Suprapubic skin (tissue), 4 donors: Measurements from ENCODE around the gene AVP. TPM values are rescaled to one million over a fixed set of nuclear protein-coding genes. Genes with fewer than 3 reads are reported as not detected.
"Not testable (repeated sequence)": the region's sequence is repeated elsewhere in the genome, so short reads cannot be mapped to it uniquely, and the experiment has no call there.

Source experiments
- DNase-seq, 2 donors: peaks; one replicate each; pipeline ENCODE4 v3.0.0-alpha.2; 2019; ENCODE audit warnings: low spot score in 2 of 2
- H3K27ac ChIP-seq: fragments of 200-600 bp; sonication (generic); one replicate; pipeline ENCODE4 v1.5.1; 2019
- H3K27me3 ChIP-seq: fragments of 200-600 bp; sonication (generic); one replicate; pipeline ENCODE4 v1.5.1; 2019
- H3K36me3 ChIP-seq: fragments of 200-600 bp; sonication (generic); one replicate; pipeline ENCODE4 v1.5.1; 2019
- H3K4me1 ChIP-seq: fragments of 200-600 bp; sonication (generic); one replicate; pipeline ENCODE4 v1.5.1; 2019
- H3K4me3 ChIP-seq: fragments of 200-600 bp; sonication (generic); one replicate; pipeline ENCODE4 v1.5.1; 2019; ENCODE audit warnings: mild to moderate bottlenecking
- H3K9me3 ChIP-seq: fragments of 200-600 bp; sonication (generic); one replicate; pipeline ENCODE4 v1.5.1; 2019
- CTCF ChIP-seq, 2 donors: fragments of 200-600 bp in 1 of 2; fragments of 450-650 bp in 1 of 2; sonication (generic) in 1 of 2; IDR thresholded peaks; one replicate each; pipeline ENCODE4 v1.5.1; 2016 to 2019; ENCODE audit warnings: antibody characterized with exemption in 2 of 2, mild to moderate bottlenecking in 1 of 2, moderate library complexity in 1 of 2
- EP300 ChIP-seq: sonication (generic); formaldehyde crosslinking; IDR thresholded peaks from one replicate; pipeline ENCODE4 v1.6.1; 2017; ENCODE audit warnings: antibody characterized with exemption
- POLR2A ChIP-seq, 2 donors: fragments of 450-650 bp; IDR thresholded peaks; one replicate each; pipeline ENCODE4 v1.6.1; 2017; ENCODE audit warnings: antibody characterized with exemption in 2 of 2, mild to moderate bottlenecking in 2 of 2, moderate library complexity in 2 of 2
- POLR2AphosphoS5 ChIP-seq, 3 donors: sonication (generic); formaldehyde crosslinking; IDR thresholded peaks; one replicate each; pipeline ENCODE4 v1.6.1; 2017; ENCODE audit warnings: antibody characterized with exemption in 3 of 3
- WGBS: methylation state at CpG from one replicate; pipeline ENCODE4 v1.1.5; 2018; 5-methylcytosine and 5-hydroxymethylcytosine counted together
- total RNA-seq, 4 donors: library from RNA; depleted of rRNA; stranded (reverse); fragments of >200 nt; gene quantifications; one replicate each; pipeline ENCODE4 v1.1.0, GENCODE V29; 2016

Gene AVP
- total RNA-seq, 4 donors from 2014 or later = not detected

DNA sequence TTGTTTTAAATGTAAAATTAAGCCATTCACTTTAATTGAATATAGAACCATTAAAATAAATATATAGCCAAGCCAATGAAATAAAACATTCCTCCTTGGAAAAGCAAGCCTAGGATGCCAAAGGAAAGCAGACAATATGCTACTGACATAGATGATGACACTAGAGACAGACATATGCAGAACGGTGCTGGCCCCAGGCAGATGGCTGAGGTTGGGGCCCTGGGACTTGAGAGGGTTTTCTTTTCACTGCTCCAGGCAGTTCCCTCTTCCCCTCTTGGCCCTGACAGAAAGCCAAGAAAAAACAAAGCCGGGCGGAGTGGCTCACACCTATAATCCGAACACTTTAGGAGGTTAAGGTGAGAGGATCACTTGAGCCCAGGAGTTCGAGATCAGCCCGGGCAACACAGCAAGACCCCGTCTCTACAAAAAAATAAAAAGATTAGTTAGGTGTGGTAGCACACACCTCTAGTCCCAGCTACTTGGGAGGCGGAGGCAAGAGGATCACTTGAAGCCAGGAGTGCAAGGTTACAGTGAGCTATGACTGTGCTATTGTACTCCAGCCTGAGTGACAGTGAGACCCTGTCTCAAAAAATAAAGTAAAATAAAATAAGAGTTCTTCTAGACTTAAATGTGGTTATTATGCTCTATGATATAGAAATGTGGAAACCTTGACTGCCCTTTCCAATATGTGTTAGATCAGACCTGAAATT is 43.9 kb upstream of the AVP start:
- H3K27me3 ChIP-seq = no peaks in the 10 kb centered on the region
- no peak for DNase-seq
- H3K36me3 ChIP-seq = peaks cover 8% of the 10 kb centered on the region
- TF ChIP-seq POLR2AphosphoS5 (IDR thresholded peaks at IDR 0.05) (no peak), POLR2A (IDR thresholded peaks at IDR 0.05) (no peak), EP300 (no peak), CTCF (IDR thresholded peaks at IDR 0.05) (no peak)
- WGBS = 71% methylated on average over 8 of the region's 8 CpGs
- H3K9me3 ChIP-seq = no peaks in the 10 kb centered on the region
- H3K4me3 ChIP-seq = no peak overlapping the region
- no peaks in the 10 kb centered on the region for H3K4me1 ChIP-seq
- H3K27ac ChIP-seq = no peak overlapping the region

- Histone ChIP-seq H3K36me3 (peaks cover 21% of the 10 kb centered on the region), H3K27me3 (no peaks in the 10 kb centered on the region), H3K4me1 (no peaks in the 10 kb centered on the region), H3K27ac (no peak overlapping the region), H3K9me3 (no peaks in the 10 kb centered on the region), H3K4me3 (no peak overlapping the region)
- TF ChIP-seq POLR2AphosphoS5 (IDR thresholded peaks at IDR 0.05) (no peak), CTCF (IDR thresholded peaks at IDR 0.05) (no peak), POLR2A (IDR thresholded peaks at IDR 0.05) (no peak), EP300 (no peak)
- 93% methylated on average over 1 of the region's 1 CpG for WGBS
- no peak for DNase-seq
Measured at GRCh38 chr20:3126527-3126859, 42.0 kb upstream of the AVP start.

DNA sequence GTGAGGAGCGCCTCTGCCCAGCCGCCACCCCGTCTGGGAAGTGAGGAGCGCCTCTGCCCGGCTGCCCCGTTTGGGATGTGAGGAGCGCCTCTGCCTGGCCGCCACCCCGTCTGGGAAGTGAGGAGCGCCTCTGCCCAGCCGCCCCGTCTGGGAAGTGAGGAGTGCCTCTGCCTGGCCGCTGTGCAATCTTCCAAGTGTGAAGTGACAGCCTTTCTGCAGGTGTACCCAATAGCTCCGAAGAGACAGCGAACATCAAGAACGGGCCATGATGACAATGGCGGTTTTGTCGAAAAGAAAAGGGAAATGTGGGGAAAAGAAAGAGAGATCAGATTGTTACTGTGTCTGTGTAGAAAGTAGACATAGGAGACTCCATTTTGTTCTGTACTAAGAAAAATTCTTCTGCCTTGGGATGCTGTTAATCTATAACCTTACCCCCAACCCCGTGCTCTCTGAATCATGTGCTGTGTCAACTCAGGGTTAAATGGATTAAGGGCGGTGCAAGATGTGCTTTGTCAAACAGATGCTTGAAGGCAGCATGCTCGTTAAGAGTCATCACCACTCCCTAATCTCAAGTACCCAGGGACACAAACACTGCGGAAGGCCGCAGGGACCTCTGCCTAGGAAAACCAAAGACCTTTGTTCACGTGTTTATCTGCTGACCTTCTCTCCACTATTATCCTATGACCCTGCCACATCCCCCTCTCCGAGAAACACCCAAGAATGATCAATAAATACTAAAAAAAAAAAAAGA is 41.4 kb upstream of the AVP start:
- H3K36me3 ChIP-seq = peaks cover 26% of the 10 kb centered on the region
- not testable (repeated sequence) for H3K4me1 ChIP-seq, H3K4me3 ChIP-seq, H3K9me3 ChIP-seq, H3K27ac ChIP-seq, DNase-seq, H3K27me3 ChIP-seq
- 84% methylated on average over 18 of the region's 25 CpGs for WGBS

DNA sequence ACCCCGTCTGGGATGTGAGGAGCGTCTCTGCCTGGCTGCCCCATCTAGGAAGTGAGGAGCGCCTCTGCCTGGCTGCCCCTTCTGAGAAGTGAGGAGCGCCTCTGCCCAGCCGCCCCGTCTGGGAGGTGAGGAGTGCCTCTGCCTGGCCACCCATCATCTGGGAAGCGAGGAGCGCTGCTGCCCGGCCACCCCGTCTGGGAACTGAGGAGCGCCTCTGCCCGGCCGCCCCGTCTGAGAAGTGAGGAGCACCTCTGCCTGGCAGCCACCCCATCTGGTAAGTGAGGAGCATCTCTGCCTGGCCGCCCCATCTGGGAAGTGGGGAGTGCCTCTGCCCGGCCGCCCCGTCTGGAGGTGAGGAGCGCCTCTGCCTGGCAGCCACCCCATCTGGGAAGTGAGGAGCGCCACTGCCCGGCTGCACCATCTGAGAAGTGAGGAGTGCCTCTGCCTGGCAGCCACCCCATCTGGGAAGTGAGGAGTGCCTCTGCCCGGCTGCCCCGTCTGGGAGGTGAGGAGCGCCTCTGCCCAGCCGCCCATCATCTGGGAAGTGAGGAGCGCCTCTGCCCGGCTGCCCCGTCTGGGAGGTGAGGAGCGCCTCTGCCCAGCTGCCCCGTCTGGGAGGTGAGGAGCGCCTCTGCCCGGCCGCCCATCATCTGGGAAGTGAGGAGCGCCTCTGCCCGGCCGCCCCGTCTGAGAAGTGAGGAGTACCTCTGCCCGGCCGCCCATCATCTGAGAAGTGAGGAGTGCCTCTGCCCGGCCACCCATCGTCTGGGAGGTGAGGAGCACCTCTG is 40.4 kb upstream of the AVP start:
- 89% methylated on average over 13 of the region's 41 CpGs for WGBS
- H3K36me3 ChIP-seq = peaks cover 36% of the 10 kb centered on the region

GRCh38 chr20:3124163-3124562 is 39.6 kb upstream of the AVP start:
- H3K4me3 ChIP-seq, H3K27me3 ChIP-seq, H3K4me1 ChIP-seq, H3K27ac ChIP-seq, H3K9me3 ChIP-seq: not testable (repeated sequence)
- DNase-seq = peak in 1 of 2 donors; percentile 30
- WGBS = 94% methylated on average over 12 of the region's 18 CpGs
- peaks cover 41% of the 10 kb centered on the region for H3K36me3 ChIP-seq

More for the DNA sequence above, 40.4 kb upstream of the AVP start:
- H3K9me3 ChIP-seq, DNase-seq, H3K27me3 ChIP-seq, H3K4me1 ChIP-seq, H3K27ac ChIP-seq, H3K4me3 ChIP-seq: not testable (repeated sequence)

DNA sequence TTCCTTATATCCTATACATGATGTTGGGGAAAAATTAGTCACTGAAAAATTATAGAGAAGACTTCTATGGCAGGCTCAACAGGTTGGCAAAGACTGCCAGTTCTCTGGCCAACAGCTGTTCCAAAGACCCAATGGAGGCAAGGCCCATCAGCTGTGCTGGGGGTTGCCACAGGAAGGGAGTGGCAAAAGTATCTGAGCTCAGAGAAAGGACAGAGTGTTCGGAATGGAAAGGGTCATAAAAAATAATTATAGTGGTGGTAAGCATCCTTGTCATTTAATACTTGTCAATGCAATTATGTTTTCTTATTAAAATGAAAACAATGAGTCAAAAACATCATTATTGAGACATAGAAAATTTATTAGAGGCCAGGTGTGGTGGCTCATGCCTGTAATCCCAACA is 39.0 kb upstream of the AVP start:
- H3K27me3 ChIP-seq = no peaks in the 10 kb centered on the region
- TF ChIP-seq POLR2AphosphoS5 (IDR thresholded peaks at IDR 0.05) = no peak
- no peak for TF ChIP-seq POLR2A (IDR thresholded peaks at IDR 0.05)
- no peak for TF ChIP-seq CTCF (IDR thresholded peaks at IDR 0.05)
- TF ChIP-seq EP300 = no peak
- no peak overlapping the region for H3K27ac ChIP-seq
- DNase-seq = peak in 1 of 2 donors; percentile 5
- 65% methylated on average over 1 of the region's 1 CpG for WGBS
- no peaks in the 10 kb centered on the region for H3K9me3 ChIP-seq
- no peak overlapping the region for H3K4me3 ChIP-seq
- peaks cover 41% of the 10 kb centered on the region for H3K36me3 ChIP-seq
- H3K4me1 ChIP-seq = no peaks in the 10 kb centered on the region
